HepG2 (cell line): ENCODE results near the gene GNAL. TPM values are rescaled to one million over a fixed set of nuclear protein-coding genes. Genes with fewer than 3 reads are reported as not detected.

Source experiments
- CCDC6 ChIP-seq: sonication (generic); formaldehyde crosslinking; IDR thresholded peaks from 2 replicates; pipeline ENCODE4 v1.8.1; 2022; ENCODE audit warnings: mild to moderate bottlenecking, missing genetic modification reagents, moderate library complexity
- GLI4 ChIP-seq: sonication (generic); formaldehyde crosslinking; IDR thresholded peaks from 2 replicates; pipeline ENCODE4 v1.5.1; 2020; ENCODE audit warnings: missing genetic modification reagents, mild to moderate bottlenecking, moderate library complexity, borderline replicate concordance
- NR2F2 ChIP-seq: IDR thresholded peaks from 2 replicates; pipeline ENCODE4 v1.6.1; 2012; ENCODE audit warnings: low read depth, inconsistent platforms, borderline replicate concordance
- POLR2G ChIP-seq: fragments of 200-400 bp; formaldehyde crosslinking; IDR thresholded peaks from 2 replicates; pipeline ENCODE4 v1.6.1; 2018; ENCODE audit warnings: mild to moderate bottlenecking, low read depth, low read length, moderate library complexity
- TARDBP ChIP-seq: sonication (generic); formaldehyde crosslinking; IDR thresholded peaks from 2 replicates; pipeline ENCODE4 v1.8.0; 2022; ENCODE audit warnings: mild to moderate bottlenecking, missing genetic modification reagents
- ZBTB1 ChIP-seq: sonication (generic); formaldehyde crosslinking; IDR thresholded peaks from 2 replicates; pipeline ENCODE4 v1.4.0; 2020; ENCODE audit warnings: missing genetic modification reagents, borderline replicate concordance
- ZNF230 ChIP-seq: sonication (generic); formaldehyde crosslinking; IDR thresholded peaks from 2 replicates; pipeline ENCODE4 v1.4.0; 2020; ENCODE audit warnings: mild to moderate bottlenecking, missing genetic modification reagents
- ZNF331 ChIP-seq: sonication (generic); formaldehyde crosslinking; IDR thresholded peaks from 2 replicates; pipeline ENCODE4 v1.4.0; 2020; ENCODE audit warnings: missing genetic modification reagents
- ZNF547 ChIP-seq: sonication (generic); formaldehyde crosslinking; IDR thresholded peaks from 2 replicates; pipeline ENCODE4 v1.5.1; 2020; ENCODE audit warnings: mild to moderate bottlenecking, missing genetic modification reagents
- polyA plus RNA-seq, 8 experiments: library from polyadenylated mRNA; depleted of rRNA in 3 of 8; stranded (reverse) in 7 of 8; unstranded in 1 of 8; fragments of >200 nt; fragmentation: Illumina TruSeq in 4 of 8; extraction: Trizol in 4 of 8; gene quantifications; 2 replicates each; pipeline versions ENCODE4 v1.2.1 to v1.2.3, GENCODE V29; 2011 to 2016; ENCODE audit warnings: low read depth in 4 of 8, missing spikeins in 1 of 8, mixed read lengths in 1 of 8; ENCODE audit not compliant: insufficient read depth in 1 of 8
- total RNA-seq, 5 experiments: library from RNA; depleted of rRNA; stranded (reverse); fragments of >200 nt; fragmentation: Illumina TruSeq; extraction: Trizol; gene quantifications; 2 replicates each; pipeline ENCODE4 v1.2.3, GENCODE V29; 2016; ENCODE audit warnings: low read depth in 1 of 5
- TF ChIP-seq, protein P1 (sequence below): sonication (generic); formaldehyde crosslinking; IDR thresholded peaks from 2 replicates; pipeline ENCODE4 v1.4.0; 2020; ENCODE audit warnings: mild to moderate bottlenecking, missing genetic modification reagents
- TF ChIP-seq, protein P2 (sequence below): sonication (generic); formaldehyde crosslinking; IDR thresholded peaks from 2 replicates; pipeline ENCODE4 v1.5.1; 2020; ENCODE audit warnings: missing genetic modification reagents, mild to moderate bottlenecking, borderline replicate concordance
- TF ChIP-seq, protein P3 (sequence below): sonication (generic); formaldehyde crosslinking; IDR thresholded peaks from 2 replicates; pipeline ENCODE4 v1.4.0; 2020; ENCODE audit warnings: missing genetic modification reagents

Gene GNAL
- total and polyA plus RNA-seq, 2 of the 13 experiments (the other 11 are each of a cell fraction or from before 2014, with no cell fraction given), result 0.87 to 1.4 TPM

DNA sequence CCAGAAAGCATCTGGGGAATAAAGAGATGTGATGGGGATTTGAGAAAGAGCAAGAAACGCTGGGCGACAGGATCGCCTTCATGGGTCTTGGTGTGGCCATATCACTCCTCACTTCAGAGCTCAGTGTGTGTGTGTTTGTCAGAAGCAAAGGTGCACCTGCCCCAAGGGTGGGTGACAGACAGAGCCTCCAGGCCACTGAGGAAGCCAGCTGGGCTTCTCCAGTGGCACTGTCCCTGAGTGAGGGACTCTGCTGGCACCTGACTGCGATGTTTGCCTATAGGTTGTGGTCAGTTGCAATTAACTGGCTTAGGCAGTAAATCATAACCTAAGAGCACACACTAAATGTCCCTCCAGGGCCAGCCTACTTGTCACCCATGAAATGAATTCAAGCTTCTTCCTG, 23.5 kb upstream of the GNAL start (continued):
- TF ChIP-seq, protein P1, sequence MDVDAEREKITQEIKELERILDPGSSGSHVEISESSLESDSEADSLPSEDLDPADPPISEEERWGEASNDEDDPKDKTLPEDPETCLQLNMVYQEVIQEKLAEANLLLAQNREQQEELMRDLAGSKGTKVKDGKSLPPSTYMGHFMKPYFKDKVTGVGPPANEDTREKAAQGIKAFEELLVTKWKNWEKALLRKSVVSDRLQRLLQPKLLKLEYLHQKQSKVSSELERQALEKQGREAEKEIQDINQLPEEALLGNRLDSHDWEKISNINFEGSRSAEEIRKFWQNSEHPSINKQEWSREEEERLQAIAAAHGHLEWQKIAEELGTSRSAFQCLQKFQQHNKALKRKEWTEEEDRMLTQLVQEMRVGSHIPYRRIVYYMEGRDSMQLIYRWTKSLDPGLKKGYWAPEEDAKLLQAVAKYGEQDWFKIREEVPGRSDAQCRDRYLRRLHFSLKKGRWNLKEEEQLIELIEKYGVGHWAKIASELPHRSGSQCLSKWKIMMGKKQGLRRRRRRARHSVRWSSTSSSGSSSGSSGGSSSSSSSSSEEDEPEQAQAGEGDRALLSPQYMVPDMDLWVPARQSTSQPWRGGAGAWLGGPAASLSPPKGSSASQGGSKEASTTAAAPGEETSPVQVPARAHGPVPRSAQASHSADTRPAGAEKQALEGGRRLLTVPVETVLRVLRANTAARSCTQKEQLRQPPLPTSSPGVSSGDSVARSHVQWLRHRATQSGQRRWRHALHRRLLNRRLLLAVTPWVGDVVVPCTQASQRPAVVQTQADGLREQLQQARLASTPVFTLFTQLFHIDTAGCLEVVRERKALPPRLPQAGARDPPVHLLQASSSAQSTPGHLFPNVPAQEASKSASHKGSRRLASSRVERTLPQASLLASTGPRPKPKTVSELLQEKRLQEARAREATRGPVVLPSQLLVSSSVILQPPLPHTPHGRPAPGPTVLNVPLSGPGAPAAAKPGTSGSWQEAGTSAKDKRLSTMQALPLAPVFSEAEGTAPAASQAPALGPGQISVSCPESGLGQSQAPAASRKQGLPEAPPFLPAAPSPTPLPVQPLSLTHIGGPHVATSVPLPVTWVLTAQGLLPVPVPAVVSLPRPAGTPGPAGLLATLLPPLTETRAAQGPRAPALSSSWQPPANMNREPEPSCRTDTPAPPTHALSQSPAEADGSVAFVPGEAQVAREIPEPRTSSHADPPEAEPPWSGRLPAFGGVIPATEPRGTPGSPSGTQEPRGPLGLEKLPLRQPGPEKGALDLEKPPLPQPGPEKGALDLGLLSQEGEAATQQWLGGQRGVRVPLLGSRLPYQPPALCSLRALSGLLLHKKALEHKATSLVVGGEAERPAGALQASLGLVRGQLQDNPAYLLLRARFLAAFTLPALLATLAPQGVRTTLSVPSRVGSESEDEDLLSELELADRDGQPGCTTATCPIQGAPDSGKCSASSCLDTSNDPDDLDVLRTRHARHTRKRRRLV, result no peak
- TF ChIP-seq CCDC6 (CRISPR knock-in tag) (no peak), ZNF230 (no peak), ZNF331 (CRISPR knock-in tag) (no peak), POLR2G (no peak), ZBTB1 (CRISPR knock-in tag) (no peak), NR2F2 (no peak), ZNF547 (CRISPR knock-in tag) (no peak), TARDBP (CRISPR knock-in tag) (no peak), GLI4 (CRISPR knock-in tag) (no peak)
- TF ChIP-seq, protein P2, sequence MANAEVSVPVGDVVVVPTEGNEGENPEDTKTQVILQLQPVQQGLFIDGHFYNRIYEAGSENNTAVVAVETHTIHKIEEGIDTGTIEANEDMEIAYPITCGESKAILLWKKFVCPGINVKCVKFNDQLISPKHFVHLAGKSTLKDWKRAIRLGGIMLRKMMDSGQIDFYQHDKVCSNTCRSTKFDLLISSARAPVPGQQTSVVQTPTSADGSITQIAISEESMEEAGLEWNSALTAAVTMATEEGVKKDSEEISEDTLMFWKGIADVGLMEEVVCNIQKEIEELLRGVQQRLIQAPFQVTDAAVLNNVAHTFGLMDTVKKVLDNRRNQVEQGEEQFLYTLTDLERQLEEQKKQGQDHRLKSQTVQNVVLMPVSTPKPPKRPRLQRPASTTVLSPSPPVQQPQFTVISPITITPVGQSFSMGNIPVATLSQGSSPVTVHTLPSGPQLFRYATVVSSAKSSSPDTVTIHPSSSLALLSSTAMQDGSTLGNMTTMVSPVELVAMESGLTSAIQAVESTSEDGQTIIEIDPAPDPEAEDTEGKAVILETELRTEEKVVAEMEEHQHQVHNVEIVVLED, result no peak
- TF ChIP-seq, protein P3, sequence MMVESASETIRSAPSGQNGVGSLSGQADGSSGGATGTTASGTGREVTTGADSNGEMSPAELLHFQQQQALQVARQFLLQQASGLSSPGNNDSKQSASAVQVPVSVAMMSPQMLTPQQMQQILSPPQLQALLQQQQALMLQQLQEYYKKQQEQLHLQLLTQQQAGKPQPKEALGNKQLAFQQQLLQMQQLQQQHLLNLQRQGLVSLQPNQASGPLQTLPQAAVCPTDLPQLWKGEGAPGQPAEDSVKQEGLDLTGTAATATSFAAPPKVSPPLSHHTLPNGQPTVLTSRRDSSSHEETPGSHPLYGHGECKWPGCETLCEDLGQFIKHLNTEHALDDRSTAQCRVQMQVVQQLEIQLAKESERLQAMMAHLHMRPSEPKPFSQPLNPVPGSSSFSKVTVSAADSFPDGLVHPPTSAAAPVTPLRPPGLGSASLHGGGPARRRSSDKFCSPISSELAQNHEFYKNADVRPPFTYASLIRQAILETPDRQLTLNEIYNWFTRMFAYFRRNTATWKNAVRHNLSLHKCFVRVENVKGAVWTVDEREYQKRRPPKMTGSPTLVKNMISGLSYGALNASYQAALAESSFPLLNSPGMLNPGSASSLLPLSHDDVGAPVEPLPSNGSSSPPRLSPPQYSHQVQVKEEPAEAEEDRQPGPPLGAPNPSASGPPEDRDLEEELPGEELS (CRISPR knock-in tag), result no peak
